Natural killer cell (primary cell): ENCODE data around the gene TGFBR3. TPM values are rescaled to one million over a fixed set of nuclear protein-coding genes. Genes with fewer than 3 reads are reported as not detected.

Experiments
- ATAC-seq, 3 donors: fragments of 150-1000 bp in 2 of 3; fragments of 200-7000 bp in 1 of 3; cut with Tn5 transposase; 1 replicate in 1 of 3; 2 replicates in 2 of 3; pipeline ENCODE4 v1.10.0; 2021; ENCODE audit warnings: mild to moderate bottlenecking in 2 of 3, moderate library complexity in 2 of 3
- DNase-seq, 2 donors: peaks; one replicate each; pipeline versions ENCODE4 v3.0.0 to v3.0.0-alpha.2; 2013 to 2021; ENCODE audit warnings: mixed read lengths in 1 of 2
- H3K27ac ChIP-seq: one replicate; pipeline ENCODE4 v1.5.1; 2013; ENCODE audit warnings: mild to moderate bottlenecking, low read length
- H3K27me3 ChIP-seq: one replicate; pipeline ENCODE4 v1.6.1; 2013; ENCODE audit warnings: low read length; ENCODE audit not compliant: control insufficient read depth, insufficient read depth
- H3K36me3 ChIP-seq: one replicate; pipeline ENCODE4 v1.6.1; 2013; ENCODE audit warnings: low read length; ENCODE audit not compliant: control insufficient read depth, insufficient read depth
- H3K4me1 ChIP-seq: one replicate; pipeline ENCODE4 v1.6.1; 2013; ENCODE audit warnings: low read length; ENCODE audit not compliant: control insufficient read depth, insufficient read depth
- H3K4me3 ChIP-seq: one replicate; pipeline ENCODE4 v1.5.1; 2013; ENCODE audit warnings: low read length
- H3K9me3 ChIP-seq: one replicate; pipeline ENCODE4 v1.6.1; 2013; ENCODE audit warnings: low read length; ENCODE audit not compliant: control insufficient read depth, insufficient read depth
- H3K27ac Mint-ChIP-seq, 2 donors: one replicate each; pipeline ENCODE4 v1.8.0; 2022; ENCODE audit warnings: mild to moderate bottlenecking in 2 of 2, mixed read lengths in 2 of 2, moderate library complexity in 1 of 2
- H3K27me3 Mint-ChIP-seq, 2 donors: one replicate each; pipeline ENCODE4 v1.8.0; 2022; ENCODE audit warnings: low read depth in 2 of 2, mixed read lengths in 2 of 2
- H3K36me3 Mint-ChIP-seq: one replicate; pipeline ENCODE4 v1.8.0; 2022; ENCODE audit warnings: mixed read lengths
- H3K4me1 Mint-ChIP-seq, 2 donors: one replicate each; pipeline ENCODE4 v1.8.0; 2022; ENCODE audit warnings: mixed read lengths in 2 of 2
- H3K4me3 Mint-ChIP-seq: one replicate; pipeline ENCODE4 v1.8.0; 2022; ENCODE audit warnings: mild to moderate bottlenecking, moderate library complexity, mixed read lengths
- H3K9me3 Mint-ChIP-seq, 2 donors: one replicate each; pipeline ENCODE4 v1.8.0; 2022; ENCODE audit warnings: mixed read lengths in 2 of 2
- CTCF ChIP-seq: fragments of 200-600 bp; IDR thresholded peaks from one replicate; pipeline ENCODE4 v1.8.0; 2022; ENCODE audit warnings: antibody characterized with exemption
- WGBS: methylation state at CpG from one replicate; pipeline ENCODE4 v1.1.7; 2013; ENCODE audit warnings: missing lambda C conversion rate; ENCODE audit not compliant: insufficient coverage; 5-methylcytosine and 5-hydroxymethylcytosine counted together
- intact Hi-C: fragments of 100-400 bp; cut with micrococcal nuclease; formaldehyde crosslinking; loops from one replicate; pipeline ENCODE4 v1.14.2; 2022
- total RNA-seq, 4 donors: library from RNA; stranded (reverse); fragments of 120-200 nt in 1 of 4; gene quantifications; one replicate each; pipeline versions ENCODE4 v1.2.3 to v1.2.4, GENCODE V29; 2013 to 2022

Gene TGFBR3
- total RNA-seq, 3 donors from 2014 or later (not counting 1 experiment from before 2014, with no cell fraction given): 225 to 274 (median 243) TPM

- Histone ChIP-seq H3K27ac (no peak overlapping the region), H3K9me3 (no peaks in the 10 kb centered on the region), H3K27me3 (no peaks in the 10 kb centered on the region), H3K36me3 (no peaks in the 10 kb centered on the region), H3K4me1 (peaks cover 43% of the 10 kb centered on the region), H3K4me3 (no peak overlapping the region)
- intact Hi-C loops: loop anchor here (5.0 kb wide), 1 partner anchor 36 kb away; no protein-coding TSS in a partner anchor
- Mint-ChIP-seq H3K27ac (peak overlapping the region; percentile 70 to 95), H3K36me3 (no peaks in the 10 kb centered on the region), H3K4me3 (no peak overlapping the region), H3K9me3 (no peaks in the 10 kb centered on the region), H3K4me1 (peaks cover 84 to 88% of the 10 kb centered on the region in 2 donors), H3K27me3 (no peaks in the 10 kb centered on the region)
- no peak for TF ChIP-seq CTCF
- ATAC-seq (no peak), DNase-seq (no peak)
- WGBS: 80% methylated on average over 1 of the region's 3 CpGs
These were observed 74.5 kb downstream of the TGFBR3 start for GRCh38 chr1:91811363-91812025.

DNA sequence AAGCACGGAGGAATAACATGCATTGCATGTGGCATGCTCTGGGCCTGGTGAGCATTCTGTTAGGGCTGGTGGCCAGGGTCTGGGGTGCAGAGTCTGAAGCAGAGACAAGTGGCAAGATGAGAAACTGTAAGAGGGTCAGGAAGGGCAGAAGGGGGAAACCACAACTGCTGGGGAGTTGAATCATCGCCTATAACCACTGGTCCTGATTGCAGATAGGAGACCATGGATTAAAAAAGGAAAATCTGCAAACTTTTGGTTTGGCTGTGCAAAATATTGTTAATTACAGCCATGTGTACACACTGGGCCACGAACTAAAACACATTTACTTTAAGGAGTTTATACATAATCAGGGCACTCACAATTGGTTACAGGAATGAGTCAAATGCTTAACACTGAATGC is 76.6 kb downstream of the TGFBR3 start:
- Mint-ChIP-seq H3K9me3 (no peaks in the 10 kb centered on the region), H3K36me3 (no peaks in the 10 kb centered on the region), H3K4me3 (peak overlapping the region; percentile 10), H3K27me3 (no peaks in the 10 kb centered on the region), H3K27ac (peak overlapping the region; percentile 70 to 95), H3K4me1 (peaks cover 86 to 90% of the 10 kb centered on the region in 2 donors)
- H3K4me1 ChIP-seq: peaks cover 51% of the 10 kb centered on the region
- no peaks in the 10 kb centered on the region for H3K9me3 ChIP-seq
- peak overlapping the region; percentile 34 for H3K27ac ChIP-seq
- ATAC-seq (no peak), DNase-seq (no peak)
- WGBS: 36% methylated on average over 3 of the region's 3 CpGs
- no peak for TF ChIP-seq CTCF
- H3K27me3 ChIP-seq: no peaks in the 10 kb centered on the region
- no peak overlapping the region for H3K4me3 ChIP-seq
- H3K36me3 ChIP-seq: no peaks in the 10 kb centered on the region
- intact Hi-C loops: no loop called here

DNA sequence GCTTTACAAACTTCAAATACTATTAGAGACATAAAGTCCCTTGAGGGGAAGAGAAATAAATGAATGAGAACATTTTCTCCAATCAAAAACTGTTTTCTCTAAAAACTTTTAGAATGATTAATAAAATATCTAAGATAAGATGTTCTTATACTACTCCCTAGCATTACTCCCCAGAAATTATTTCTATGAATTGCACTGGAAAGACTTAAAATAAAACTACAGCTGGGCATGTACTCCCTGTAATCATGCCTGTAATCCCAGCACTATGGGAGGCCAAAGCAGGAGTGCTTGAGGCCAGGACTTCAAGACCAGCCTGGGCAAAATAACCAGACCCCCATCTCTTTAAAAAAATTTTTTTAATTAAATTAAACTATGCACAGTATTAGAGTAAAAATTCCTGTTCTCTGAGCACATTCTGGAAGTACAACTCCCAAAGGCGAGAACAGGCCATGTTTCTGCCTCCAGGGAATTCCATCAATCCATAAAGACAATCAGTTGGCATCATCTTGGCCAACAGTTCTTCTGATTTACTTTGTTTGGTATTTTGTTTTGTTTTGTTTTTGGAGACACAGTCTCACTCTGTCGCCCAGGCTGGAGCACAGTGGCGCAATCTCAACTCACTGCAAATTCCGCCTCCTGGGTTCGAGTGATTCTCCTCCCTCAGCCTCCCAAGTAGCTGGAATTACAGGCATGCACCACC is 77.9 kb downstream of the TGFBR3 start:
- no peaks in the 10 kb centered on the region for H3K9me3 Mint-ChIP-seq
- 99% methylated on average over 5 of the region's 5 CpGs for WGBS
- H3K27me3 Mint-ChIP-seq: no peaks in the 10 kb centered on the region
- H3K27me3 ChIP-seq: no peaks in the 10 kb centered on the region
- TF ChIP-seq CTCF: no peak
- no peak overlapping the region for H3K4me3 ChIP-seq
- H3K9me3 ChIP-seq: no peaks in the 10 kb centered on the region
- ATAC-seq: no peak
- no peak overlapping the region for H3K27ac ChIP-seq
- peaks cover 86 to 90% of the 10 kb centered on the region in 2 donors for H3K4me1 Mint-ChIP-seq
- no peak for DNase-seq
- peak overlapping the region; percentile 70 to 95 for H3K27ac Mint-ChIP-seq
- peaks cover 56% of the 10 kb centered on the region for H3K4me1 ChIP-seq
- H3K36me3 Mint-ChIP-seq: no peaks in the 10 kb centered on the region
- no peak overlapping the region for H3K4me3 Mint-ChIP-seq
- H3K36me3 ChIP-seq: no peaks in the 10 kb centered on the region
- intact Hi-C loops: no loop called here
